H1 (cell line): Measurements from ENCODE around the gene PRR5L. TPM values are rescaled to one million over a fixed set of nuclear protein-coding genes. Genes with fewer than 3 reads are reported as not detected.

Experiments used
- CTCF ChIA-PET: fragments of 300-600 bp; sonication (Branson Sonifier 250); formaldehyde crosslinking; loops from one replicate; lab custom pipeline; 2021; ENCODE audit not compliant: partially characterized antibody; lab: Charles Lee
- POLR2A ChIA-PET: fragments of 300-600 bp; sonication (Branson Sonifier 250); formaldehyde crosslinking; loops from one replicate; lab custom pipeline; 2021; ENCODE audit warnings: inconsistent platforms; ENCODE audit not compliant: partially characterized antibody; lab: Charles Lee
- DNase-seq, 2 experiments: peaks; one replicate each; pipeline versions ENCODE4 v3.0.0 to v3.0.0-alpha.2; 2010 to 2022; ENCODE audit warnings: low spot score in 2 of 2, low read depth in 1 of 2, mixed read lengths in 1 of 2
- FAIRE-seq: peaks from 2 replicates; lab custom pipeline; 2011; peaks lifted over from hg19 to GRCh38; lab: Jason Lieb, UNC
- H2AFZ ChIP-seq: 2 replicates; pipeline ENCODE4 v1.8.1; 2012; ENCODE audit warnings: low read length, inconsistent platforms
- H2AK5ac ChIP-seq: 2 replicates; pipeline ENCODE4 v1.6.1; 2013; ENCODE audit warnings: low read depth, low read length
- H2BK120ac ChIP-seq: replicated peaks from 2 replicates; pipeline ENCODE3; 2013; ENCODE audit warnings: low read depth, low read length, inconsistent platforms
- H2BK12ac ChIP-seq: 2 replicates; pipeline ENCODE4 v1.6.1; 2013; ENCODE audit warnings: low read depth, low read length
- H2BK15ac ChIP-seq: 2 replicates; pipeline ENCODE4 v1.6.1; 2013; ENCODE audit warnings: low read length
- H2BK20ac ChIP-seq: 2 replicates; pipeline ENCODE4 v1.6.1; 2013; ENCODE audit warnings: low read length
- H2BK5ac ChIP-seq: 2 replicates; pipeline ENCODE4 v1.6.1; 2013; ENCODE audit warnings: low read depth, low read length
- H3K14ac ChIP-seq: 2 replicates; pipeline ENCODE4 v1.6.1; 2013; ENCODE audit warnings: inconsistent platforms; ENCODE audit not compliant: insufficient read length
- H3K18ac ChIP-seq: 2 replicates; pipeline ENCODE4 v1.6.1; 2013; ENCODE audit warnings: low read length; ENCODE audit errors: extremely low read depth
- H3K23ac ChIP-seq: 2 replicates; pipeline ENCODE4 v1.6.1; 2013; ENCODE audit warnings: inconsistent platforms; ENCODE audit not compliant: insufficient read length
- H3K23me2 ChIP-seq: 2 replicates; pipeline ENCODE4 v1.6.1; 2013; ENCODE audit warnings: low read depth, low read length
- H3K27ac ChIP-seq: 2 replicates; pipeline ENCODE4 v1.6.1; 2011; ENCODE audit warnings: low read depth, low read length, inconsistent platforms
- H3K27me3 ChIP-seq, 4 experiments: replicated peaks in 1 of 4; 1 replicate in 1 of 4; 2 replicates in 3 of 4; pipeline versions ENCODE4 v1.6.1 to v1.8.1; 2011 to 2013; ENCODE audit warnings: low read length in 3 of 4, mild to moderate bottlenecking in 3 of 4, inconsistent platforms in 2 of 4, mixed read lengths in 2 of 4, moderate library complexity in 1 of 4; ENCODE audit not compliant: control insufficient read depth in 3 of 4, insufficient read depth in 3 of 4; ENCODE audit errors: extremely low read depth in 1 of 4
- H3K36me3 ChIP-seq, 4 experiments: 2 replicates each; pipeline versions ENCODE4 v1.6.1 to v1.8.1; 2011 to 2013; ENCODE audit warnings: mild to moderate bottlenecking in 4 of 4, low read length in 3 of 4, moderate library complexity in 2 of 4, control low read depth in 1 of 4, inconsistent platforms in 1 of 4; ENCODE audit not compliant: insufficient read depth in 4 of 4, control insufficient read depth in 2 of 4
- H3K4ac ChIP-seq: replicated peaks from 2 replicates; pipeline ENCODE3; 2013; ENCODE audit warnings: low read length, low read depth, mixed read lengths, inconsistent platforms; ENCODE audit not compliant: insufficient read length
- H3K4me1 ChIP-seq, 4 experiments: replicated peaks in 1 of 4; 1 replicate in 1 of 4; 2 replicates in 3 of 4; pipeline versions ENCODE4 v1.6.1 to v1.8.1; 2011 to 2013; ENCODE audit warnings: low read length in 3 of 4, inconsistent platforms in 2 of 4, mixed read lengths in 1 of 4; ENCODE audit not compliant: insufficient read depth in 4 of 4, control insufficient read depth in 3 of 4
- H3K4me2 ChIP-seq, 2 experiments: 2 replicates each; pipeline versions ENCODE4 v1.6.1 to v1.8.1; 2011 to 2013; ENCODE audit warnings: low read depth in 2 of 2, low read length in 2 of 2, control low read depth in 1 of 2, inconsistent platforms in 1 of 2, mild to moderate bottlenecking in 1 of 2; ENCODE audit not compliant: insufficient read depth in 1 of 2
- H3K4me3 ChIP-seq, 4 experiments: fragments of 200-600, 300-600 bp in 1 of 4; sonication (generic), shearing (Covaris generic), sonication (Bioruptor Twin) in 1 of 4; 2 replicates each; pipeline versions ENCODE4 v1.5.1 to v1.8.1; 2011 to 2016; ENCODE audit warnings: low read length in 4 of 4, low read depth in 3 of 4, control low read depth in 2 of 4, inconsistent platforms in 2 of 4, mild to moderate bottlenecking in 2 of 4, mixed read lengths in 1 of 4, moderate library complexity in 1 of 4; ENCODE audit not compliant: insufficient read depth in 2 of 4; ENCODE audit errors: extremely low read depth in 1 of 4
- H3K56ac ChIP-seq: replicated peaks from 2 replicates; pipeline ENCODE3; 2013; ENCODE audit warnings: low read depth, mild to moderate bottlenecking, mixed read lengths, low read length, inconsistent platforms; ENCODE audit not compliant: insufficient read length
- H3K79me1 ChIP-seq: 2 replicates; pipeline ENCODE4 v1.6.1; 2013; ENCODE audit warnings: low read depth, low read length, control low read depth
- H3K79me2 ChIP-seq, 2 experiments: 2 replicates each; pipeline versions ENCODE4 v1.6.1 to v1.8.1; 2012 to 2013; ENCODE audit warnings: low read length in 2 of 2, mild to moderate bottlenecking in 2 of 2, inconsistent platforms in 1 of 2; ENCODE audit not compliant: insufficient read depth in 2 of 2, control insufficient read depth in 1 of 2
- H3K9ac ChIP-seq, 4 experiments: replicated peaks in 1 of 4; 1 replicate in 1 of 4; 2 replicates in 3 of 4; pipeline versions ENCODE4 v1.6.1 to v1.8.1; 2011 to 2013; ENCODE audit warnings: low read depth in 3 of 4, low read length in 3 of 4, control low read depth in 2 of 4, mild to moderate bottlenecking in 2 of 4, moderate library complexity in 2 of 4, inconsistent platforms in 1 of 4; ENCODE audit errors: extremely low read depth in 1 of 4
- H3K9me3 ChIP-seq, 2 experiments: 2 replicates each; pipeline versions ENCODE4 v1.6.1 to v1.8.1; 2012 to 2013; ENCODE audit warnings: mild to moderate bottlenecking in 2 of 2, moderate library complexity in 2 of 2, control low read depth in 1 of 2, inconsistent platforms in 1 of 2, low read depth in 1 of 2, low read length in 1 of 2, mixed read lengths in 1 of 2; ENCODE audit not compliant: insufficient read depth in 2 of 2
- H4K20me1 ChIP-seq, 2 experiments: replicated peaks in 1 of 2; 2 replicates each; pipeline versions ENCODE3 to v1.8.1; 2011 to 2013; ENCODE audit warnings: inconsistent platforms in 2 of 2, low read length in 2 of 2, mild to moderate bottlenecking in 1 of 2; ENCODE audit not compliant: insufficient read depth in 2 of 2, control insufficient read depth in 1 of 2
- H4K5ac ChIP-seq: 2 replicates; pipeline ENCODE4 v1.6.1; 2013; ENCODE audit warnings: low read length, low read depth, mixed read lengths, inconsistent platforms; ENCODE audit not compliant: insufficient read length
- H4K8ac ChIP-seq: 2 replicates; pipeline ENCODE4 v1.8.0; 2013; ENCODE audit warnings: mild to moderate bottlenecking, moderate library complexity, low read length, inconsistent platforms; ENCODE audit not compliant: insufficient read depth; ENCODE audit errors: extremely low read depth
- H4K91ac ChIP-seq: replicated peaks from 2 replicates; pipeline ENCODE3; 2013; ENCODE audit warnings: low read length, mixed read lengths, inconsistent platforms; ENCODE audit not compliant: insufficient read length
- BCL11A ChIP-seq, 2 experiments: IDR thresholded peaks; one replicate each; pipeline ENCODE4 v1.6.1; 2011; ENCODE audit warnings: low read depth in 2 of 2, low read length in 2 of 2, mild to moderate bottlenecking in 2 of 2
- CHD2 ChIP-seq: IDR thresholded peaks from 2 replicates; pipeline ENCODE4 v1.6.1; 2012; ENCODE audit warnings: low read length, improper control_type of control experiment
- E2F6 ChIP-seq: IDR thresholded peaks from 2 replicates; pipeline ENCODE4 v1.6.1; 2012; ENCODE audit warnings: inconsistent platforms
- EP300 ChIP-seq, 2 experiments: IDR thresholded peaks; 1 replicate in 1 of 2; 2 replicates in 1 of 2; pipeline ENCODE4 v1.6.1; 2011 to 2012; ENCODE audit warnings: low read depth in 2 of 2, low read length in 2 of 2, mild to moderate bottlenecking in 2 of 2, borderline replicate concordance in 1 of 2, inconsistent platforms in 1 of 2, moderate library complexity in 1 of 2
- EZH2 ChIP-seq: fragments of 200-600 bp; sonication (generic); IDR thresholded peaks from 2 replicates; pipeline ENCODE4 v1.7.1; 2012; ENCODE audit warnings: low read depth, mild to moderate bottlenecking, moderate library complexity, low read length, inconsistent platforms; ENCODE audit not compliant: severe bottlenecking
- JUND ChIP-seq: IDR thresholded peaks from 2 replicates; pipeline ENCODE4 v1.6.1; 2011; ENCODE audit warnings: mild to moderate bottlenecking, improper control_type of control experiment, low read length
- MAFK ChIP-seq: IDR thresholded peaks from 2 replicates; pipeline ENCODE4 v1.6.1; 2012; ENCODE audit warnings: low read depth, mild to moderate bottlenecking, improper control_type of control experiment, low read length
- NANOG ChIP-seq: IDR thresholded peaks from 2 replicates; pipeline ENCODE4 v1.6.1; 2011; ENCODE audit warnings: low read length, low read depth, mild to moderate bottlenecking, inconsistent platforms; ENCODE audit not compliant: insufficient read depth, poor library complexity, severe bottlenecking
- SP4 ChIP-seq: IDR thresholded peaks from 2 replicates; pipeline ENCODE4 v1.6.1; 2012; ENCODE audit warnings: low read length, inconsistent platforms
- YY1 ChIP-seq: IDR thresholded peaks from 2 replicates; pipeline ENCODE4 v1.6.1; 2011; ENCODE audit warnings: low read depth, mild to moderate bottlenecking, low read length
- polyA plus RNA-seq, 7 experiments: library from polyadenylated mRNA; depleted of rRNA in 3 of 7; stranded (reverse) in 5 of 7; unstranded in 2 of 7; fragments of >200 nt in 5 of 7; fragments of 200-250 nt in 2 of 7; gene quantifications; 1 replicate in 5 of 7; 2 replicates in 1 of 7; 4 replicates in 1 of 7; pipeline versions ENCODE4 v1.2.1 to v1.2.3, GENCODE V29; 2011 to 2013; ENCODE audit warnings: missing spikeins in 2 of 7, mixed read lengths in 2 of 7
- total RNA-seq: library from RNA; stranded (reverse); fragmentation: NEBNext Ultra II Directional; extraction: Animal tissue kit (Norgen Biotek cat#: 25700); gene quantifications from 2 replicates; pipeline ENCODE4 v1.2.1, GENCODE V29; 2021
- TF ChIP-seq, protein P1 (sequence below): IDR thresholded peaks from 2 replicates; pipeline ENCODE4 v1.6.1; 2011; ENCODE audit warnings: low read length, improper control_type of control experiment

PRR5L gene
- total and polyA plus RNA-seq, 2 of the 8 experiments (the other 6 are each of a cell fraction or from before 2014, with no cell fraction given) = 6.6 to 10.1 TPM

GRCh38 chr11:36493332-36493731 lies 197.2 kb downstream of the PRR5L start:
- Histone ChIP-seq H4K91ac (no peak overlapping the region), H3K23me2 (no peaks in the 10 kb centered on the region), H3K4ac (no peak overlapping the region), H2BK12ac (no peak overlapping the region), H3K79me2 (no peaks in the 10 kb centered on the region), H3K27me3 (no peaks in the 10 kb centered on the region), H2BK120ac (no peak overlapping the region), H3K9ac (no peak overlapping the region), H2AK5ac (no peak overlapping the region), H3K14ac (no peak overlapping the region), H4K20me1 (no peaks in the 10 kb centered on the region), H3K23ac (no peak overlapping the region), H3K9me3 (no peaks in the 10 kb centered on the region), H2BK5ac (no peak overlapping the region), H2BK20ac (no peak overlapping the region), H3K36me3 (peaks cover 2 to 56% (median 14%) of the 10 kb centered on the region in 4 experiments; a peak in 6 of 8 replicates), H2AFZ (no peak overlapping the region), H3K4me2 (no peak overlapping the region), H3K27ac (no peak overlapping the region), H2BK15ac (no peak overlapping the region), H3K4me1 (no peaks in the 10 kb centered on the region), H4K8ac (no peak overlapping the region), H3K79me1 (no peaks in the 10 kb centered on the region), H4K5ac (no peak overlapping the region), H3K18ac (no peak overlapping the region), H3K4me3 (no peak overlapping the region), H3K56ac (no peak overlapping the region)
- ChIA-PET CTCF (interaction anchor here (0.7 to 3.7 kb wide), 49 partner anchors 9 to 997 kb away, joined by 3 to 51 read pairs (median 5); partner anchors contain the start of genes COMMD9, PRR5L and TRAF6), POLR2A (interaction anchor here (1.5 kb wide), 1 partner anchor 16 kb away, joined by 7 read pairs; the partner anchor contains the start of gene TRAF6)
- FAIRE-seq (no peak), DNase-seq (no peak)
- TF ChIP-seq JUND = no peak
- no peak for TF ChIP-seq NANOG
- no peak for TF ChIP-seq YY1
- TF ChIP-seq EP300 (IDR thresholded peaks at IDR 0.05; ENCODE audit: borderline replicate concordance in 1 of 2, low read depth in 2 of 2, low read length in 2 of 2) = no peak
- no peak for TF ChIP-seq BCL11A (IDR thresholded peaks at IDR 0.05; ENCODE audit: low read depth in 2 of 2, low read length in 2 of 2)
- no peak for TF ChIP-seq EZH2
- TF ChIP-seq SP4 = no peak
- no peak for TF ChIP-seq MAFK
- TF ChIP-seq, protein P1, sequence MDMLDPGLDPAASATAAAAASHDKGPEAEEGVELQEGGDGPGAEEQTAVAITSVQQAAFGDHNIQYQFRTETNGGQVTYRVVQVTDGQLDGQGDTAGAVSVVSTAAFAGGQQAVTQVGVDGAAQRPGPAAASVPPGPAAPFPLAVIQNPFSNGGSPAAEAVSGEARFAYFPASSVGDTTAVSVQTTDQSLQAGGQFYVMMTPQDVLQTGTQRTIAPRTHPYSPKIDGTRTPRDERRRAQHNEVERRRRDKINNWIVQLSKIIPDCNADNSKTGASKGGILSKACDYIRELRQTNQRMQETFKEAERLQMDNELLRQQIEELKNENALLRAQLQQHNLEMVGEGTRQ = no peak
- TF ChIP-seq CHD2 = no peak
- TF ChIP-seq E2F6 = no peak
